Suppressor macrophage (primary cell): ENCODE data around the gene TLCD3A.
"Not testable (repeated sequence)": the region's sequence is repeated elsewhere in the genome, so short reads cannot be mapped to it uniquely, and the experiment has no call there.

Experiments
- DNase-seq, 4 experiments: peaks; one replicate each; pipeline ENCODE4 v3.0.0-alpha.2; 2020 to 2022

Gene TLCD3A

GRCh38 chr17:708132-708531 lies 24.3 kb upstream of the TLCD3A start:
- DNase-seq: no peak

GRCh38 chr17:718075-718474 lies 14.3 kb upstream of the TLCD3A start:
- no peak for DNase-seq

GRCh38 chr17:720706-721539 lies 11.5 kb upstream of the TLCD3A start:
- no peak for DNase-seq

GRCh38 chr17:721540-721937 lies 10.9 kb upstream of the TLCD3A start:
- DNase-seq: no peak

GRCh38 chr17:725084-725483 lies 7.3 kb upstream of the TLCD3A start:
- no peak for DNase-seq

- DNase-seq: no peak
These were observed 6.7 kb upstream of the TLCD3A start for GRCh38 chr17:725746-726145.

- no peak for DNase-seq
These were observed 6.0 kb upstream of the TLCD3A start for GRCh38 chr17:726271-726919.

GRCh38 chr17:728911-729310 lies 3.5 kb upstream of the TLCD3A start:
- DNase-seq: no peak

- no peak for DNase-seq
These were observed 741 bp upstream of the TLCD3A start for GRCh38 chr17:731644-732066.

- DNase-seq: peak; percentile 18 to 58 (median 36)
These were observed 715 bp downstream of the TLCD3A start for GRCh38 chr17:732902-733720.

- DNase-seq: no peak
These were observed 1.3 kb downstream of the TLCD3A start for GRCh38 chr17:733743-734142.

- DNase-seq: no peak
These were observed 5.2 kb downstream of the TLCD3A start for GRCh38 chr17:737561-738113.

GRCh38 chr17:740240-741017 lies 8.0 kb downstream of the TLCD3A start:
- DNase-seq: peak; percentile 86 to 94 (median 91)

GRCh38 chr17:742147-742793 lies 9.9 kb downstream of the TLCD3A start:
- DNase-seq: no peak

- DNase-seq: no peak
These were observed 10.7 kb downstream of the TLCD3A start for GRCh38 chr17:743139-743538.

- DNase-seq: no peak
These were observed 12.5 kb downstream of the TLCD3A start for GRCh38 chr17:744937-745336.

- DNase-seq: no peak
These were observed 13.0 kb downstream of the TLCD3A start for GRCh38 chr17:745406-745805.

GRCh38 chr17:746181-746580 lies 13.8 kb downstream of the TLCD3A start:
- no peak for DNase-seq

- DNase-seq: no peak
These were observed 14.6 kb downstream of the TLCD3A start for GRCh38 chr17:746783-747629.

GRCh38 chr17:748604-749003 lies 16.2 kb downstream of the TLCD3A start:
- DNase-seq: not testable (repeated sequence)

GRCh38 chr17:749359-749758 lies 17.0 kb downstream of the TLCD3A start:
- DNase-seq: not testable (repeated sequence)
